Stimulated activated CD4-positive, alpha-beta T cell treated with anti-CD3 and anti-CD28 coated beads, Interleukin-4, amount 100 ng/mL, for 24 hours (primary cell): Measurements from ENCODE around the gene GCNT1.

Experiments
- DNase-seq: peaks from one replicate; pipeline ENCODE4 v3.0.0-alpha.2; 2020

Gene GCNT1

GRCh38 chr9:76545191-76545590, 86.2 kb downstream of the GCNT1 start:
- DNase-seq = no peak

DNA sequence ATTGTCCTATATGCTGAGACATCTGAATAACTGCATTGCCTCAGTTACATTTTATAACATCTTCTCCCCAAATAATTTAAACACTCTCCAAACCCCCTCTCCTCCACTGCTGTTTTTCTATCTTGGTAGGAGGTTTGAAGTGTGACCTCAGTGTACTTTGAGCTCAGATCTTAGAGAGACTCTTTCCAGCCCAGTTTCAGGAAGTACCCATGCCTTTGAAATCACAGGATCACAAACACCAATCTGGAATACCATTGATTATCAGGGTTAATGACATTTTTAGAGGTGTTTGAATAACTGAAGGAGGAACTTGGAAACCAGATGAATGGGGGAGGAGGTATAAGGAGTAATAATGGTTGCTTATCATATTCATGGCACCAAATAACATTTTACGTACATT, 93.2 kb downstream of the GCNT1 start:
- no peak for DNase-seq

GRCh38 chr9:76552751-76553455, 93.9 kb downstream of the GCNT1 start:
- DNase-seq = no peak

GRCh38 chr9:76553680-76554079, 94.7 kb downstream of the GCNT1 start:
- no peak for DNase-seq
